ENCODE measurements around the gene COL21A1. TPM values are rescaled to one million over a fixed set of nuclear protein-coding genes. Genes with fewer than 3 reads are reported as not detected.

COL21A1 gene
- total RNA-seq, 2 donors from 2014 or later = not detected

DNA sequence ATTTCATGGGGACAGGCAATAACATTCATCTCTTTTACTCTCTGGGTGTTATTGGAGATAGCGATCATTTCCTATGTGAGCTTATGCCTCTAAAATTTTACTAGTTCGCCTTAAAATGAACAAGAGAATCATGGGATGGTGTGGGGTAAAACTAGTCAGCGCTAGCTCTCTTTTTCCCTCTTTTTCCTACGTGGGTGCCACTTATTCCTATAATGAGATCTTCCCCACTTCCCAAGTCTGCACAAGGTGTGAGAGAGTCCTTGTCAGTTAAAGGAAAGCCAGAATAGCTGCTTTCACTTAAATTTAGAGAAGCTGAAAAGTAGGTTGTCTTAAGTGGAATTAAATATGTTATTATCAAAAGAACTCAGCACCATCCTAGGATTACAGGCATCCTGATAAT, 198.8 kb downstream of the COL21A1 start:
- no peaks in the 10 kb centered on the region for H3K36me3 Mint-ChIP-seq (ENCODE audit: low read depth)

DNA sequence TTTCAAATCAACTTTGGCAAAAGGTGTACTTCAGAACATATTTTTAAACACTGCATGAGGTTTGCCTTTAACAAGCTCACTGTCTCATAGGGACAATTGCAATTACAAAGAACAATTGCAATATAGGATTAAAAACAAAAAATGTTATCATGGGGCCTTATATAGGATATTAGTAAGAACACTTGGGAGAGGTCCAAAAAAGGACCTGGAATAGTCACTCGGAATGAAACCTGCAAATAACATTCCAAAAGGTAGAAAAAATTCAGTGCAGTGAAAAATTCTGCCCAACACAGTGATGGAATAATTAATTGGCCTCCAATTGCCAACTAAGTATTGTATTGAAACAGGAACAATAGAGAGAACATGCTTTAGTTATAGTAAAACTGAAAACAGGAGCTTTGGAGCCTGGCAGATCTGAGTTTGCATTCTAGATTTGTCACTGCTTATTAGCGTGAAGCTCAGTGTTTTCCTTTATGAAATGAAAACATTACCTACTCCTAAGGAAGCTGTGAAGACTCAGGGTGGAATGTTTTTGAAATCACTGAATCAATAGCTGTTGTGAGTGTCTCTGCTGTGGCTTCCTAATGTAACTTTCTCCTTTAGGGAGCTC, 199.3 kb downstream of the COL21A1 start:
- no peak for ATAC-seq (replicated peaks)
- Mint-ChIP-seq H3K4me3 (no peak overlapping the region), H3K27me3 (no peaks in the 10 kb centered on the region), H3K27ac (no peak overlapping the region), H3K4me1 (no peaks in the 10 kb centered on the region), H3K36me3 (ENCODE audit: low read depth) (no peaks in the 10 kb centered on the region), H3K9me3 (peaks cover 6% of the 10 kb centered on the region)

More for the DNA sequence above, 198.8 kb downstream of the COL21A1 start:
- Mint-ChIP-seq H3K9me3 (peaks cover 6% of the 10 kb centered on the region), H3K4me3 (no peak overlapping the region), H3K4me1 (no peaks in the 10 kb centered on the region), H3K27me3 (no peaks in the 10 kb centered on the region), H3K27ac (no peak overlapping the region)
- ATAC-seq (replicated peaks) = no peak

DNA sequence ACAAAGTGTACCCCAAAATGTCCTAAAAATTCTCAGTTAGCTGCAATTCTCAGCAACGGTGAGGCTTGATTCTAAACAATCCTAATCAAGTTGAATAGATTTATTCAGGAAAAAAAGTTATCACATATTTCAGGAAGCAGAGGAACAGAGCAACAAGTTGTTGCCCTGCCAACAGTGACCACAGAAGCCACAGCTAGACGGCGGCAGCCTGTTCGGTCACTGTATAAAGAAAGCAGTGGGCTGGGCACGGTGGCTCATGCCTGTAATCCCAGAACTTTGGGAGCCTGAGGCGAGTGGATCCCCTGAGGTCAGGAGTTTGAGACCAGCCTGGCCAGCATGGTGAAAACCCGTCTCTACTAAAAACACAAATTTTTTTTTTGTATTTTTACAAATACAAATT, 200.8 kb downstream of the COL21A1 start:
- H3K4me1 Mint-ChIP-seq = no peaks in the 10 kb centered on the region
- H3K36me3 Mint-ChIP-seq (ENCODE audit: low read depth) = no peaks in the 10 kb centered on the region
- no peaks in the 10 kb centered on the region for H3K27me3 Mint-ChIP-seq
- no peak for ATAC-seq (replicated peaks)
- H3K9me3 Mint-ChIP-seq = peaks cover 6% of the 10 kb centered on the region
- H3K27ac Mint-ChIP-seq = no peak overlapping the region
- H3K4me3 Mint-ChIP-seq = no peak overlapping the region

DNA sequence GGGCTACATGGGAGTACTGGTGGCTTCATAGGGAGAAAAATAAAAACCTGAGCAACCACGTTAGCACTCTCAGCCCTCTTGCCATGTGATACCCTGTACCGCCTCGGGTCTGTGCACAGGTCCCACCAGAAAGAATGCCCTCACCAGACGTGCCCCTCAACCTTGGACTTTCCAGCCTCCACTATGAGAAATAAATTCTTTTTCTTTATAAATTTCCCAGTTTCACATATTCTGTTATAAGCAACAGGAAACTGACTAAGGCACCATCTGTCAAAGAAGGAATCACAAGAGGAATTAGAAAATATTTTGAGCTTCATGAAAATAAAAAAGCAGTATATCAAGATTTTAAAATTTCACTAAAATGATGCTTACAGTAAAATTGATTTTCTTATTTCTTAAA, 203.6 kb downstream of the COL21A1 start:
- Mint-ChIP-seq H3K27ac (no peak overlapping the region), H3K36me3 (ENCODE audit: low read depth) (no peaks in the 10 kb centered on the region), H3K4me3 (no peak overlapping the region), H3K4me1 (no peaks in the 10 kb centered on the region), H3K27me3 (no peaks in the 10 kb centered on the region), H3K9me3 (peaks cover 3% of the 10 kb centered on the region)
- no peak for ATAC-seq (replicated peaks)

DNA sequence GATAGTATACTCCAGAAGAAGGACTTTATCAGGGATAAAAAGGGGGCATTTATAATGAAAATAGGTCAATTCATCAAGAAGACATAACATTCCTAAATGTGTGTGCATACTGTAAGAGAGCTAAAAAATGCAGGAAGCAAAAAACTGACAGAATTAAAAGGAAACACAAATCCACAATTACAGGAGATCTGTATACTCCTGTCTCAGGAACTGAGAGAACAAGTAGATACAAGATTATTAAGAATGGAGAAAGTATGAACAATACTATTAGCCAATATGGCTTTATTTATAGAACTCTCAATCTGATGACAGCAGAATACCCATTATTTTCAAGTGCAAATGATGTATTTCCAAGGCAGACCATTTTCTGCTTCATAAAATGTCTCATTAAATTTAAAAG, 204.3 kb downstream of the COL21A1 start:
- ATAC-seq (replicated peaks) = no peak
- no peak overlapping the region for H3K4me3 Mint-ChIP-seq
- no peaks in the 10 kb centered on the region for H3K27me3 Mint-ChIP-seq
- H3K27ac Mint-ChIP-seq = no peak overlapping the region
- H3K36me3 Mint-ChIP-seq (ENCODE audit: low read depth) = no peaks in the 10 kb centered on the region
- H3K4me1 Mint-ChIP-seq = no peaks in the 10 kb centered on the region
- peaks cover 8% of the 10 kb centered on the region for H3K9me3 Mint-ChIP-seq

DNA sequence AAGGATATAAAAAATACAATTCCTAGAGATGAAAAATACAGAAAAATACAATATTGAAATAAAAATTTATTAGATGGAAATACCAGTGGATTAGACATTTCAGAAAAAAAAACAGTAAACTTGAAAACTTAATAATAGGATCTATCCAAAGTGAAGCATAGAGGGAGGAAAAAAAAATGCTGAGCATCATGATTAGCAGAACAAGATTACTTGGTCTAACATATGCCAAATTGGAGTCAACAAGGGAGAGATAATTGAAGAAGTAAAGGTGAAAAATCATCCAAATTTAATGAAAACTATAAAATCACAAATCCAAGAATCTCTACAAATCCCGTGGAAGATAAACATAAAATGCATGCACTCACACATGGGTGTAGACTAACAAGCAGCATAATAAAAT, 205.8 kb downstream of the COL21A1 start:
- Mint-ChIP-seq H3K4me3 (no peak overlapping the region), H3K27ac (no peak overlapping the region), H3K4me1 (no peaks in the 10 kb centered on the region), H3K9me3 (peaks cover 9% of the 10 kb centered on the region), H3K36me3 (ENCODE audit: low read depth) (no peaks in the 10 kb centered on the region), H3K27me3 (no peaks in the 10 kb centered on the region)
- no peak for ATAC-seq (replicated peaks)

DNA sequence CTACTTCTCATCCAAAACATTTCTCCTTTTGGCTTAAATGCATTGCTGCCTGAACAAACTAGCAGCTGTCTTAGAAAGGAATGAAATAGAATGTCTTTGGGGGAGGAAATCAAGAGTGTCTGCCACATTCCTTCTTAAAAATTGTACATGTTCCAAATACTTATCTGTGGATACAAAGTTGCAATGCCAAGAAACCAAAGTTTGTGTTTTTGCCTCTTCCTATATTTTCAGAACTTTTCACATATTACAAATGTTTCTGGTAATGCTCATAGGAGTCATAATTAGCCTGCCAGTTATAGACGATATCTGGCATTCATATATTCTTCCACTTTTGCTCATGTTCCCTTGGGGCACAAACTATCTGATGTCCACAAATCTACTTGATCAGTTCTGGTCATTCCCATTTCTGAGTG, 206.5 kb downstream of the COL21A1 start:
- no peaks in the 10 kb centered on the region for H3K4me1 Mint-ChIP-seq
- no peak for ATAC-seq (replicated peaks)

DNA sequence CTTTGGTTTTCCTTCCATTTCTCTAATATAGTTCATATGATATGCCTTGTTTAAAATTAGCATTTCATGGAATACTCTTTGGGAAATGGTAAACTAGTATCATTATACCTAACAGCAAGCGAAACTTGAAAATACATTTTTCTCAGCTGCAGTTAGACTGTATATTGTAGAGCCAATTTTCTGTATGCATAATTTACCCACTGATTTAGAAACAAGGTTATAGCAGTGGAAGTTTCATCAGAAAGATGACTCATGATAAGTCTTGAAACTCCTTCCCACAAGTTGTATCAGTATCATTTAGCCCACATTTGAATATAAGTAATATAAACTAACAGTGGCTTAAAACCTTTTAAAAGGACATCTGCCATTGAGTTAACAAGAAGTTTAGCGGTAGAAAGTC, 207.2 kb downstream of the COL21A1 start:
- H3K9me3 Mint-ChIP-seq = peaks cover 16% of the 10 kb centered on the region
- H3K27me3 Mint-ChIP-seq = no peaks in the 10 kb centered on the region
- H3K36me3 Mint-ChIP-seq (ENCODE audit: low read depth) = no peaks in the 10 kb centered on the region
- no peak overlapping the region for H3K4me3 Mint-ChIP-seq
- H3K27ac Mint-ChIP-seq = no peak overlapping the region
- no peaks in the 10 kb centered on the region for H3K4me1 Mint-ChIP-seq
- ATAC-seq (replicated peaks) = no peak

More for the DNA sequence above, 206.5 kb downstream of the COL21A1 start:
- Mint-ChIP-seq H3K9me3 (peaks cover 12% of the 10 kb centered on the region), H3K36me3 (ENCODE audit: low read depth) (no peaks in the 10 kb centered on the region), H3K27me3 (no peaks in the 10 kb centered on the region), H3K4me3 (no peak overlapping the region), H3K27ac (no peak overlapping the region)

DNA sequence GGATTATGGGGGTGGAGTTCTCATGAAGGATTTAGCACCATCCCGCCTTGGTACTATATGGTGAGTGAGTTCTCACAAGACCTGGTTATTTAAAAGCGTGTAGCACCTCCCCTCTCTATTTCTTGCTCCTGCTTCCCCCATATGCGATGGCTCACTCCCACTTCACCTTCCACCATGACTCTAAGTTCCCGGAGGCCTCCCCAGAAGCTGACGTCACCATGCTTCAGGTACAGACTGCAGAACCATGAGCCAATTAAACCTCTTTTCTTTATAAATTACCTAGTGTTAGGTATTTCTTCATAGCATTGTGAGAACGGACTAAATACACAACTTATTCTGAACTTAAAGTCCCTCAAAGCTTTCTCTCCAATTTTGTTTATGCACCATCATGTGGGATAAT, 208.6 kb downstream of the COL21A1 start:
- Mint-ChIP-seq H3K9me3 (peaks cover 16% of the 10 kb centered on the region), H3K27me3 (no peaks in the 10 kb centered on the region), H3K4me1 (no peaks in the 10 kb centered on the region), H3K27ac (no peak overlapping the region), H3K4me3 (no peak overlapping the region), H3K36me3 (ENCODE audit: low read depth) (no peaks in the 10 kb centered on the region)
- no peak for ATAC-seq (replicated peaks)

DNA sequence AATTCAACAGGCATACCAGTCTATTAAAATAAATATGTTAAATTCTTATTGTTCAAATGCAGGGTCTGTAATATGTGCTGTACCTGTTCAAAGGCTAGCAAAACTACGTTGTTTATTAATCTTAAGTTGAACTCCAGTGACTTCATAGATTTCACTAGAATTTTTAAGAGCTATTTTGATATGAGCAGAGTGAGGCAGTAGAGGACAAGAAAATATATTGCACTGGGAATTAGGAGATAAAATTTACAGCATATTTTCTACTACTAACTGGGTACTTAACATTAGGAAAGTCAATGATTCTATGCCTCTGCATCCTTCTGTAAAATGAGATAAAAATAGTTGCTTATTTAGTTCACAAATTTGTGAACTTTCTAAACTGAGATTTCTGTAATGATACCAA, 209.8 kb downstream of the COL21A1 start:
- H3K36me3 Mint-ChIP-seq (ENCODE audit: low read depth) = no peaks in the 10 kb centered on the region
- no peaks in the 10 kb centered on the region for H3K27me3 Mint-ChIP-seq
- H3K4me1 Mint-ChIP-seq = no peaks in the 10 kb centered on the region
- no peak overlapping the region for H3K27ac Mint-ChIP-seq
- peaks cover 16% of the 10 kb centered on the region for H3K9me3 Mint-ChIP-seq
- ATAC-seq (replicated peaks) = no peak
- H3K4me3 Mint-ChIP-seq = no peak overlapping the region

DNA sequence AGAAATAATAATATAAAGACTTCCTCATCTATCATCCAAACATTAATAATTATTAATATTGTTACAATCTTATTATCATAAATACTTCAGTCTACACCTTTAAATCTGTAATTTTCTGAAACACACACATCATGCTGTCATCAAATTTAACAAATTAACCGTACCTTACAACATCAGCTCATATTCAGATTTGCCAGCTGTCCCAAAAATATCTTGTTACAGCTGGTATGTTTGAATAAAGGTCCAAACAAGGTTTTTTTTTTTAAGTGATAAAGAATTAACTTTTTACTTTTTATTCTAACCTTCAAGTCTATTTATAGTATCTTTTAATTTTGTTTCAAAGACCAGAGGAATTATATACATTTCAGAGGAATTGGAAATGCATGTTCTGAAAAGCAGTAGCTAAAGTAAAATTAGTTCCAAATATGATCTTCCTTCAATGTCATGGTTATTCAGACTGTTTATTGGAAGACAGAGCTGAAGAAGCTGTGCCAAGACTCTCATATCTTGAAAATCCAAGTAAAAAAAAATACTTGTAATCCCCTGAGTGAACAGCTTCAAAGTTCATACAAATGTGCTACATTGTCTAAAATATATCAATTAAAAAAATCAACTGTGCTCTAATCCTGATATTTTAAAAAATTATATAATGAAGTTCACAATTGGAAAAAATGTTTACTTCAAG, 210.3 kb downstream of the COL21A1 start:
- no peak for ATAC-seq (replicated peaks)
- no peak overlapping the region for H3K27ac Mint-ChIP-seq
- H3K36me3 Mint-ChIP-seq (ENCODE audit: low read depth) = no peaks in the 10 kb centered on the region
- peaks cover 16% of the 10 kb centered on the region for H3K9me3 Mint-ChIP-seq
- no peaks in the 10 kb centered on the region for H3K4me1 Mint-ChIP-seq
- no peaks in the 10 kb centered on the region for H3K27me3 Mint-ChIP-seq
- H3K4me3 Mint-ChIP-seq = no peak overlapping the region

DNA sequence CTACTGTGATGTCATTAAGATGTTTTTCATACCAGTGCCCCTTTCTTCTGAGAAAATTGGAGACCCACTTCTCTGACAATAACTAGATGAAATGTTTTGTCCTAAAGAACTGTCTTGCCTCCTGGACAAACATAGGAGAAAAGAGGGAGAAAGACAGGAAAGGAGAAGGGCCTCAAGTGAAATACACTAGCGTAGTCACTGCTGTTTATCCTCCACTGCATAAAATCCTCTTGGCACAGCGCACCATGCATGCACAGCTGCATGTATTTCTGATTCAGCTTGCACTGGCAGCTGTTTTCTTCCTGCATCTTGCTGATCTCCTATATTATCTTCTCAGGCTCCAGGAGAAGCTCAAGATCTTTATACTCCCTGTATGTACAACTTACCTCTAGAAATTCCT, 214.0 kb downstream of the COL21A1 start:
- ATAC-seq (replicated peaks) = no peak
- Mint-ChIP-seq H3K9me3 (peaks cover 11% of the 10 kb centered on the region), H3K36me3 (ENCODE audit: low read depth) (no peaks in the 10 kb centered on the region)

DNA sequence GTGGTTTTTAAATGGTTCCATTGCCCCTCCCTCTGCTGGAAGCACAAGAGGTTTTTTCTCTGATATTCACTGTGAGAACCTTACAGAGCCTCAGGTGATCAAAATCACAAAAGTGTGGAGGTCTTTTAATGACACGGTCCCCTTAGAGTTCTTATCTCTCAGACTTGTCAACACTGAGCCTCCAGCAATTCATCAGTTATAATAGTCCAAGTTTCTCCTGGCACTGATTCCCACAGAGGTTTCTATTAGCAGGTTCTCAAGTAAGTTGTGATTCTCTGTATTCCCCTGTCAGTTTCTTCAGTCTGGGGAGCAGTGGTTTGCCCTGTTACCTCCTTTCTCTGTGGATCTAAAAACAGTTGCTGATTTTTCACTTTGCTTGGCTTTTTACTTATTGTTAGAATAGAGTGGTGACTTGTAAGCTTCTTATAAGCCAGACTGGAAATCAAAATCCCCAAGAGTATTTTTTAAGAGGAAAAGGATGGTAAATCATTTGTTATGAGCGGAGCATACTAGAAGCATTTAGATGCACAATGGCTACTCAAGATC, 214.6 kb downstream of the COL21A1 start:
- ATAC-seq (replicated peaks) = no peak
- Mint-ChIP-seq H3K27me3 (no peaks in the 10 kb centered on the region), H3K9me3 (peaks cover 8% of the 10 kb centered on the region), H3K27ac (no peak overlapping the region), H3K4me1 (no peaks in the 10 kb centered on the region), H3K4me3 (no peak overlapping the region), H3K36me3 (ENCODE audit: low read depth) (no peaks in the 10 kb centered on the region)

More for the DNA sequence above, 214.0 kb downstream of the COL21A1 start:
- H3K4me1 Mint-ChIP-seq = no peaks in the 10 kb centered on the region
- H3K27ac Mint-ChIP-seq = no peak overlapping the region
- no peaks in the 10 kb centered on the region for H3K27me3 Mint-ChIP-seq
- no peak overlapping the region for H3K4me3 Mint-ChIP-seq

DNA sequence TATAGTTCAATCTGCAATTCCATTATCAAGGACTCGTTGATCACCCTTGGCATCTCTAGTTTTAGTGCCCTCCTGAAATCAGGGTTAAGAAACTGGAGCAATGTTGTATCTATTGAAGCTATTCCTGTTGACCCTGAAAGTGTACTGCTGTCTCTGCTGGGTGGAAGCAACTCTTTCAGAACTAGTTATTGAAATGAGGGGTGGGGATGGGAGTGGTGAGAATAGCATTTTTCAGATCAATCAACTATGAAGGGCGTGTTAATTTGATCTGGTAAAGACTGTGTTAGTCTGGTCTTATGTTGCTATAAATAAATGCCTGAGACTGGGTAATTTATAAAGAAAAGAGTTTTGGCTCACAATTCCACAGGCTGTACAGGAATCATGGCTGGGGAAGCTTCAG, 219.5 kb downstream of the COL21A1 start:
- Mint-ChIP-seq H3K4me3 (no peak overlapping the region), H3K4me1 (no peaks in the 10 kb centered on the region), H3K9me3 (no peaks in the 10 kb centered on the region), H3K36me3 (ENCODE audit: low read depth) (no peaks in the 10 kb centered on the region), H3K27ac (no peak overlapping the region), H3K27me3 (no peaks in the 10 kb centered on the region)
- no peak for ATAC-seq (replicated peaks)

DNA sequence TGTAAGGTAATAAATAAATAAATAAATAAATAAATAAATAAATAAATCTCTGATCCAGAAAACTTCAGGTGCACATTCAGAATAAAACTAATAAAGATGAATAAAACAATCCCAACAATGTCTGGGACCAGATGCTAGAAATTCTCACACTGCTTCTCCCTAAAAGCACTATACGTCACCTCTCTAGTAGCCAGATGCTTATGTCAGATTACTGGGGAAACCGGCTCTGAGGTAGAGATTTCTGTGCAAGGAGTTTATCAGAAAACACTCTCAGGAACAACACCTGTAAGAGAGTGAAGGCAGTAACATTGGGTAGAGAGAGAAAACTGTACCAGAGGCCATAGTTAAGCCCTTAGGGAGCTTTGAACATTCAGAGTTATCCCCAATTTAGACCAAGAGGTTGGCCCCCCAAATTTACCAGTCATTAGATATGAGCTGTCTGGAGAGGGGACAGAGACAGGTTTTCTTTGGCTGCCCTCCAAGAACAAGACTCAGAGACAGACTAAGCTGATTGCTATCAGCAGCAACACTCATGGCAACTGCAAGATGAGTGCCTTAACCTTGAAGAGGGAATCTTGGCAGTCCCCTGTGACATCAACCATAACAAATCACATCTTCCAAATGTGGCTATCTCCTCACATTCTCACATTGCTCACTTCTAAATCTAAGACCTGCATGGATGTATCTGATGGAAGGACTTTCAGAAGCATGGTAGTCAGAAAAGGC, 220.8 kb downstream of the COL21A1 start:
- Mint-ChIP-seq H3K9me3 (no peaks in the 10 kb centered on the region), H3K4me1 (no peaks in the 10 kb centered on the region), H3K27me3 (no peaks in the 10 kb centered on the region), H3K4me3 (no peak overlapping the region), H3K36me3 (ENCODE audit: low read depth) (no peaks in the 10 kb centered on the region), H3K27ac (no peak overlapping the region)
- no peak for ATAC-seq (replicated peaks)

All from activated T-helper 17 cell treated with anti-CD3 and anti-CD28 coated beads, Interleukin-2, amount 50 U/mL, for 72 hours (primary cell).